H1 (cell line): Measurements from ENCODE around the gene B3GLCT. TPM values are rescaled to one million over a fixed set of nuclear protein-coding genes. Genes with fewer than 3 reads are reported as not detected.

ENCODE experiments used
- CTCF ChIA-PET: fragments of 300-600 bp; sonication (Branson Sonifier 250); formaldehyde crosslinking; loops from one replicate; lab custom pipeline; 2021; ENCODE audit not compliant: partially characterized antibody; lab: Charles Lee
- POLR2A ChIA-PET: fragments of 300-600 bp; sonication (Branson Sonifier 250); formaldehyde crosslinking; loops from one replicate; lab custom pipeline; 2021; ENCODE audit warnings: inconsistent platforms; ENCODE audit not compliant: partially characterized antibody; lab: Charles Lee
- DNase-seq, 2 experiments: peaks; one replicate each; pipeline versions ENCODE4 v3.0.0 to v3.0.0-alpha.2; 2010 to 2022; ENCODE audit warnings: low spot score in 2 of 2, low read depth in 1 of 2, mixed read lengths in 1 of 2
- FAIRE-seq: peaks from 2 replicates; lab custom pipeline; 2011; peaks lifted over from hg19 to GRCh38; lab: Jason Lieb, UNC
- H2AFZ ChIP-seq: 2 replicates; pipeline ENCODE4 v1.8.1; 2012; ENCODE audit warnings: low read length, inconsistent platforms
- H2AK5ac ChIP-seq: 2 replicates; pipeline ENCODE4 v1.6.1; 2013; ENCODE audit warnings: low read depth, low read length
- H2BK120ac ChIP-seq: replicated peaks from 2 replicates; pipeline ENCODE3; 2013; ENCODE audit warnings: low read depth, low read length, inconsistent platforms
- H2BK12ac ChIP-seq: 2 replicates; pipeline ENCODE4 v1.6.1; 2013; ENCODE audit warnings: low read depth, low read length
- H2BK15ac ChIP-seq: 2 replicates; pipeline ENCODE4 v1.6.1; 2013; ENCODE audit warnings: low read length
- H2BK20ac ChIP-seq: 2 replicates; pipeline ENCODE4 v1.6.1; 2013; ENCODE audit warnings: low read length
- H2BK5ac ChIP-seq: 2 replicates; pipeline ENCODE4 v1.6.1; 2013; ENCODE audit warnings: low read depth, low read length
- H3K14ac ChIP-seq: 2 replicates; pipeline ENCODE4 v1.6.1; 2013; ENCODE audit warnings: inconsistent platforms; ENCODE audit not compliant: insufficient read length
- H3K18ac ChIP-seq: 2 replicates; pipeline ENCODE4 v1.6.1; 2013; ENCODE audit warnings: low read length; ENCODE audit errors: extremely low read depth
- H3K23ac ChIP-seq: 2 replicates; pipeline ENCODE4 v1.6.1; 2013; ENCODE audit warnings: inconsistent platforms; ENCODE audit not compliant: insufficient read length
- H3K23me2 ChIP-seq: 2 replicates; pipeline ENCODE4 v1.6.1; 2013; ENCODE audit warnings: low read depth, low read length
- H3K27ac ChIP-seq: 2 replicates; pipeline ENCODE4 v1.6.1; 2011; ENCODE audit warnings: low read depth, low read length, inconsistent platforms
- H3K27me3 ChIP-seq, 4 experiments: replicated peaks in 1 of 4; 1 replicate in 1 of 4; 2 replicates in 3 of 4; pipeline versions ENCODE4 v1.6.1 to v1.8.1; 2011 to 2013; ENCODE audit warnings: low read length in 3 of 4, mild to moderate bottlenecking in 3 of 4, inconsistent platforms in 2 of 4, mixed read lengths in 2 of 4, moderate library complexity in 1 of 4; ENCODE audit not compliant: control insufficient read depth in 3 of 4, insufficient read depth in 3 of 4; ENCODE audit errors: extremely low read depth in 1 of 4
- H3K36me3 ChIP-seq, 4 experiments: 2 replicates each; pipeline versions ENCODE4 v1.6.1 to v1.8.1; 2011 to 2013; ENCODE audit warnings: mild to moderate bottlenecking in 4 of 4, low read length in 3 of 4, moderate library complexity in 2 of 4, control low read depth in 1 of 4, inconsistent platforms in 1 of 4; ENCODE audit not compliant: insufficient read depth in 4 of 4, control insufficient read depth in 2 of 4
- H3K4ac ChIP-seq: replicated peaks from 2 replicates; pipeline ENCODE3; 2013; ENCODE audit warnings: low read length, low read depth, mixed read lengths, inconsistent platforms; ENCODE audit not compliant: insufficient read length
- H3K4me1 ChIP-seq, 4 experiments: replicated peaks in 1 of 4; 1 replicate in 1 of 4; 2 replicates in 3 of 4; pipeline versions ENCODE4 v1.6.1 to v1.8.1; 2011 to 2013; ENCODE audit warnings: low read length in 3 of 4, inconsistent platforms in 2 of 4, mixed read lengths in 1 of 4; ENCODE audit not compliant: insufficient read depth in 4 of 4, control insufficient read depth in 3 of 4
- H3K4me2 ChIP-seq, 2 experiments: 2 replicates each; pipeline versions ENCODE4 v1.6.1 to v1.8.1; 2011 to 2013; ENCODE audit warnings: low read depth in 2 of 2, low read length in 2 of 2, control low read depth in 1 of 2, inconsistent platforms in 1 of 2, mild to moderate bottlenecking in 1 of 2; ENCODE audit not compliant: insufficient read depth in 1 of 2
- H3K4me3 ChIP-seq, 4 experiments: fragments of 200-600, 300-600 bp in 1 of 4; sonication (generic), shearing (Covaris generic), sonication (Bioruptor Twin) in 1 of 4; 2 replicates each; pipeline versions ENCODE4 v1.5.1 to v1.8.1; 2011 to 2016; ENCODE audit warnings: low read length in 4 of 4, low read depth in 3 of 4, control low read depth in 2 of 4, inconsistent platforms in 2 of 4, mild to moderate bottlenecking in 2 of 4, mixed read lengths in 1 of 4, moderate library complexity in 1 of 4; ENCODE audit not compliant: insufficient read depth in 2 of 4; ENCODE audit errors: extremely low read depth in 1 of 4
- H3K56ac ChIP-seq: replicated peaks from 2 replicates; pipeline ENCODE3; 2013; ENCODE audit warnings: low read depth, mild to moderate bottlenecking, mixed read lengths, low read length, inconsistent platforms; ENCODE audit not compliant: insufficient read length
- H3K79me1 ChIP-seq: 2 replicates; pipeline ENCODE4 v1.6.1; 2013; ENCODE audit warnings: low read depth, low read length, control low read depth
- H3K79me2 ChIP-seq, 2 experiments: 2 replicates each; pipeline versions ENCODE4 v1.6.1 to v1.8.1; 2012 to 2013; ENCODE audit warnings: low read length in 2 of 2, mild to moderate bottlenecking in 2 of 2, inconsistent platforms in 1 of 2; ENCODE audit not compliant: insufficient read depth in 2 of 2, control insufficient read depth in 1 of 2
- H3K9ac ChIP-seq, 4 experiments: replicated peaks in 1 of 4; 1 replicate in 1 of 4; 2 replicates in 3 of 4; pipeline versions ENCODE4 v1.6.1 to v1.8.1; 2011 to 2013; ENCODE audit warnings: low read depth in 3 of 4, low read length in 3 of 4, control low read depth in 2 of 4, mild to moderate bottlenecking in 2 of 4, moderate library complexity in 2 of 4, inconsistent platforms in 1 of 4; ENCODE audit errors: extremely low read depth in 1 of 4
- H3K9me3 ChIP-seq, 2 experiments: 2 replicates each; pipeline versions ENCODE4 v1.6.1 to v1.8.1; 2012 to 2013; ENCODE audit warnings: mild to moderate bottlenecking in 2 of 2, moderate library complexity in 2 of 2, control low read depth in 1 of 2, inconsistent platforms in 1 of 2, low read depth in 1 of 2, low read length in 1 of 2, mixed read lengths in 1 of 2; ENCODE audit not compliant: insufficient read depth in 2 of 2
- H4K20me1 ChIP-seq, 2 experiments: replicated peaks in 1 of 2; 2 replicates each; pipeline versions ENCODE3 to v1.8.1; 2011 to 2013; ENCODE audit warnings: inconsistent platforms in 2 of 2, low read length in 2 of 2, mild to moderate bottlenecking in 1 of 2; ENCODE audit not compliant: insufficient read depth in 2 of 2, control insufficient read depth in 1 of 2
- H4K5ac ChIP-seq: 2 replicates; pipeline ENCODE4 v1.6.1; 2013; ENCODE audit warnings: low read length, low read depth, mixed read lengths, inconsistent platforms; ENCODE audit not compliant: insufficient read length
- H4K8ac ChIP-seq: 2 replicates; pipeline ENCODE4 v1.8.0; 2013; ENCODE audit warnings: mild to moderate bottlenecking, moderate library complexity, low read length, inconsistent platforms; ENCODE audit not compliant: insufficient read depth; ENCODE audit errors: extremely low read depth
- H4K91ac ChIP-seq: replicated peaks from 2 replicates; pipeline ENCODE3; 2013; ENCODE audit warnings: low read length, mixed read lengths, inconsistent platforms; ENCODE audit not compliant: insufficient read length
- BACH1 ChIP-seq: IDR thresholded peaks from 2 replicates; pipeline ENCODE4 v1.6.1; 2012; ENCODE audit warnings: low read length, improper control_type of control experiment
- BCL11A ChIP-seq, 2 experiments: IDR thresholded peaks; one replicate each; pipeline ENCODE4 v1.6.1; 2011; ENCODE audit warnings: low read depth in 2 of 2, low read length in 2 of 2, mild to moderate bottlenecking in 2 of 2
- KDM1A ChIP-seq: fragments of 200-600, 300-600 bp; sonication (generic); IDR thresholded peaks from 2 replicates; pipeline ENCODE4 v1.7.1; 2016; ENCODE audit warnings: mild to moderate bottlenecking, low read length, borderline replicate concordance
- KDM5A ChIP-seq: fragments of 200-600 bp; IDR thresholded peaks from 2 replicates; pipeline ENCODE4 v1.7.1; 2012; ENCODE audit warnings: mild to moderate bottlenecking, low read length, inconsistent platforms, mixed read lengths
- POLR2A ChIP-seq, 2 experiments: IDR thresholded peaks; 1 replicate in 1 of 2; 2 replicates in 1 of 2; pipeline ENCODE4 v1.6.1; 2011; ENCODE audit warnings: low read depth in 2 of 2, low read length in 2 of 2, mild to moderate bottlenecking in 2 of 2; ENCODE audit errors: control extremely low read depth in 1 of 2
- POLR2AphosphoS5 ChIP-seq: IDR thresholded peaks from 2 replicates; pipeline ENCODE4 v1.6.1; 2011; ENCODE audit warnings: low read depth, low read length
- POU5F1 ChIP-seq: IDR thresholded peaks from 2 replicates; pipeline ENCODE4 v1.6.1; 2011; ENCODE audit warnings: low read depth, mild to moderate bottlenecking, low read length, moderate library complexity
- RFX5 ChIP-seq: IDR thresholded peaks from 2 replicates; pipeline ENCODE4 v1.6.1; 2011; ENCODE audit warnings: low read depth, low read length, improper control_type of control experiment, borderline replicate concordance
- SP4 ChIP-seq: IDR thresholded peaks from 2 replicates; pipeline ENCODE4 v1.6.1; 2012; ENCODE audit warnings: low read length, inconsistent platforms
- TBP ChIP-seq: IDR thresholded peaks from 2 replicates; pipeline ENCODE4 v1.6.1; 2011; ENCODE audit warnings: low read depth, low read length, improper control_type of control experiment
- YY1 ChIP-seq: IDR thresholded peaks from 2 replicates; pipeline ENCODE4 v1.6.1; 2011; ENCODE audit warnings: low read depth, mild to moderate bottlenecking, low read length
- WGBS, 2 experiments: shearing (Covaris generic) in 1 of 2; methylation state at CpG; one replicate each; pipeline versions ENCODE4 v1.1.6 to v1.1.7; 2013 to 2015; ENCODE audit warnings: low lambda C conversion rate in 2 of 2, mixed read lengths in 2 of 2, inconsistent platforms in 1 of 2, low coverage in 1 of 2, missing lambda C conversion rate in 1 of 2; ENCODE audit not compliant: insufficient replicate concordance in 2 of 2, insufficient coverage in 1 of 2, insufficient read length in 1 of 2; ENCODE audit errors: extremely low coverage in 1 of 2, missing lambda C conversion rate in 1 of 2; 5-methylcytosine and 5-hydroxymethylcytosine counted together
- polyA plus RNA-seq, 7 experiments: library from polyadenylated mRNA; depleted of rRNA in 3 of 7; stranded (reverse) in 5 of 7; unstranded in 2 of 7; fragments of >200 nt in 5 of 7; fragments of 200-250 nt in 2 of 7; gene quantifications; 1 replicate in 5 of 7; 2 replicates in 1 of 7; 4 replicates in 1 of 7; pipeline versions ENCODE4 v1.2.1 to v1.2.3, GENCODE V29; 2011 to 2013; ENCODE audit warnings: missing spikeins in 2 of 7, mixed read lengths in 2 of 7
- total RNA-seq: library from RNA; stranded (reverse); fragmentation: NEBNext Ultra II Directional; extraction: Animal tissue kit (Norgen Biotek cat#: 25700); gene quantifications from 2 replicates; pipeline ENCODE4 v1.2.1, GENCODE V29; 2021

Gene B3GLCT
- total and polyA plus RNA-seq, 2 of the 8 experiments (the other 6 are each of a cell fraction or from before 2014, with no cell fraction given), result 1.5 to 4.1 TPM

GRCh38 chr13:31221057-31221456 is 21.3 kb downstream of the B3GLCT start:
- Histone ChIP-seq H2BK120ac (no peak overlapping the region), H3K18ac (no peak overlapping the region), H3K4me1 (peaks cover 2 to 9% (median 7%) of the 10 kb centered on the region in 4 experiments; a peak in 4 of 7 replicates), H3K4me2 (no peak overlapping the region), H3K14ac (no peak overlapping the region), H2AFZ (no peak overlapping the region), H2BK15ac (no peak overlapping the region), H3K23me2 (no peaks in the 10 kb centered on the region), H3K79me2 (no peaks in the 10 kb centered on the region), H3K36me3 (no peaks in the 10 kb centered on the region), H4K8ac (no peak overlapping the region), H2BK5ac (no peak overlapping the region), H3K27me3 (no peaks in the 10 kb centered on the region), H3K79me1 (no peaks in the 10 kb centered on the region), H3K23ac (no peak overlapping the region), H3K27ac (no peak overlapping the region), H3K9me3 (no peaks in the 10 kb centered on the region), H2BK12ac (no peak overlapping the region), H3K9ac (no peak overlapping the region), H3K4ac (no peak overlapping the region), H4K5ac (no peak overlapping the region), H4K20me1 (no peaks in the 10 kb centered on the region), H3K4me3 (no peak overlapping the region), H2AK5ac (no peak overlapping the region), H2BK20ac (no peak overlapping the region), H3K56ac (no peak overlapping the region), H4K91ac (no peak overlapping the region)
- CTCF ChIA-PET, result interaction anchor here (10.3 kb wide), 1 partner anchor 15 kb away, joined by 77 read pairs; no protein-coding TSS in a partner anchor
- WGBS, 2 experiments, result 98% methylated on average over 3 of the region's 3 CpGs; no CpG with 5 or more reads in 1 of the 2 experiments
- TF ChIP-seq SP4, result no peak
- TF ChIP-seq KDM1A, result no peak
- no peak for TF ChIP-seq YY1
- no peak for TF ChIP-seq POLR2AphosphoS5
- TF ChIP-seq BACH1, result no peak
- no peak for TF ChIP-seq TBP
- no peak for TF ChIP-seq POU5F1
- no peak for TF ChIP-seq RFX5
- no peak for TF ChIP-seq POLR2A (IDR thresholded peaks at IDR 0.05; ENCODE audit: control extremely low read depth in 1 of 2, low read depth in 2 of 2, low read length in 2 of 2)
- TF ChIP-seq KDM5A, result no peak
- no peak for TF ChIP-seq BCL11A (IDR thresholded peaks at IDR 0.05; ENCODE audit: low read depth in 2 of 2, low read length in 2 of 2)
- FAIRE-seq (no peak), DNase-seq (no peak)
- POLR2A ChIA-PET, result interaction anchor here (1.1 kb wide), 1 partner anchor 19 kb away, joined by 3 read pairs; no protein-coding TSS in a partner anchor
